HUES64 (cell line): ENCODE data around the gene NOS1.

Source experiments
- H3K27ac ChIP-seq: 2 replicates; pipeline ENCODE4 v1.7.0; 2013; ENCODE audit warnings: low read depth, low read length, inconsistent platforms
- H3K27me3 ChIP-seq: 2 replicates; pipeline ENCODE4 v1.6.1; 2013; ENCODE audit warnings: mild to moderate bottlenecking, low read length; ENCODE audit not compliant: insufficient read depth
- H3K36me3 ChIP-seq: 2 replicates; pipeline ENCODE4 v1.6.1; 2013; ENCODE audit warnings: mild to moderate bottlenecking, low read length; ENCODE audit not compliant: insufficient read depth
- H3K4me1 ChIP-seq: 2 replicates; pipeline ENCODE4 v1.6.1; 2013; ENCODE audit warnings: mild to moderate bottlenecking, low read length, moderate library complexity; ENCODE audit not compliant: insufficient read depth
- H3K4me3 ChIP-seq: 2 replicates; pipeline ENCODE4 v1.5.1; 2013; ENCODE audit warnings: mild to moderate bottlenecking, low read length, moderate library complexity
- H3K9ac ChIP-seq: 2 replicates; pipeline ENCODE4 v1.6.1; 2013; ENCODE audit warnings: mild to moderate bottlenecking, low read depth, low read length
- H3K9me3 ChIP-seq: 2 replicates; pipeline ENCODE4 v1.6.1; 2013; ENCODE audit warnings: low read depth, low read length; ENCODE audit not compliant: insufficient read depth
- WGBS: fragments of 150-250, 120-280 bp; methylation state at CpG from one replicate; pipeline ENCODE4 v1.1.7; 2013; ENCODE audit warnings: missing lambda C conversion rate; 5-methylcytosine and 5-hydroxymethylcytosine counted together

NOS1 gene

DNA sequence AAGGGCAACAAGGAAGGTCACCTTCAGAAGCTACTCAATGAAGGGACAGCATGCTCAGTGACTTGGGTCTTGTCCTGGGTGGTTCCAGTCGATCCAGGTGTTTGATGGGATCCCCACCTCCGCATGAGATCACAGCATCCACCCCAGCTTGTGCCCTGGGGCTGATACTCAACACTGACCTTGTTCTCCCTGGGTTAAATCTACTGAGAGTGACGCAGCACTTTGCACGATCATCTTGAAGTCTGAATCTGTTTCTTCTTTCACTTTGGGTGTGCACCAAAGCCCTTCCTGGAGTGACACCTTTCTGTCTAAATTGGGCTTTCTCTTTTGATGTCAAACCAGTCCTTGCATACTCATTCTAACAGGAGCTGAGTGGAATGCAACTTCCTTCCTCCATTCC is 13.8 kb downstream of the NOS1 start:
- no peaks in the 10 kb centered on the region for H3K27me3 ChIP-seq
- H3K36me3 ChIP-seq, result no peaks in the 10 kb centered on the region
- no peaks in the 10 kb centered on the region for H3K9me3 ChIP-seq
- 85% methylated on average over 4 of the region's 4 CpGs for WGBS
- H3K4me3 ChIP-seq, result no peak overlapping the region
- no peaks in the 10 kb centered on the region for H3K4me1 ChIP-seq
- no peak overlapping the region for H3K27ac ChIP-seq
- H3K9ac ChIP-seq, result no peak overlapping the region

DNA sequence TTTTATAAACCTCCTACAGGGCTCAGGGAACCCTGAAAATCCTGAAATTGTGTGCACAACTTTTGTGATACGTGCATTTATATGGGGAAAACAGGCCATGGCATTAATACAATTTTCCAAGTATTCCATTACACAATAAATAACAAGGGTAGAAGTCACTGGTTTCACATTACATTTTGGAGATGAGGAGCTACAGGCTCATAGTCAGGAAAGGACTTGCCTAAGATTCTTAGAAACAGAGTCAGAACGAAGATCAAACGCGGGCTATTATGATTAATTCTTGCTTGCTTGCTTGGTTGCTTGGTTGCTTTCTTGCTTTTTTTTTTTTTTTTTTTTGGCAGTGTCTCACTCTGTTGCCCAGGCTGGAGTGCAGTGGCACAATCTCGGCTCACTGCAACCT is 16.7 kb downstream of the NOS1 start:
- no peaks in the 10 kb centered on the region for H3K36me3 ChIP-seq
- H3K27me3 ChIP-seq, result no peaks in the 10 kb centered on the region
- 94% methylated on average over 5 of the region's 5 CpGs for WGBS
- H3K9ac ChIP-seq, result no peak overlapping the region
- H3K4me3 ChIP-seq, result no peak overlapping the region
- H3K9me3 ChIP-seq, result no peaks in the 10 kb centered on the region
- no peak overlapping the region for H3K27ac ChIP-seq
- no peaks in the 10 kb centered on the region for H3K4me1 ChIP-seq

DNA sequence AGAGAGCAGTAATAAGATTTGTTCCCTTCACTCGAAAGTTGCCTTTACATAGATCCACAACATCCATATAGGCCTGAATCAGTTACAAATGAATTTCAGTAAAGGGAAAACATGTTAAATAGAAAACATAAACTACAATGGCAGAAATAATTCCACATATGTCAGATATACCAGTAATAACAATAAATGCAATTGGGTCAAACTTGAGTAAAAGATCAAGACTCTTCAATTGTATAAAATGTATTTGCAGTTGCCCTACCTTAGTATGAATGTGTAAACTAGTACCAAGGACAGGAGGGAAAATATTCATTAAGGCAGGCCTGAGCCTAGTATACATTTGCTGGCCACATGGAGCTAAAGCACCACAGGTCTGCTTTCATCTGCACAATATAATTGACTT is 17.6 kb downstream of the NOS1 start:
- peaks cover 5% of the 10 kb centered on the region; the same call in 1 of the 2 replicates for H3K4me1 ChIP-seq
- no peaks in the 10 kb centered on the region for H3K27me3 ChIP-seq
- no peak overlapping the region for H3K27ac ChIP-seq
- no peak overlapping the region for H3K9ac ChIP-seq
- WGBS, result no CpG with 5 or more reads among the region's 1 CpG
- no peaks in the 10 kb centered on the region for H3K36me3 ChIP-seq
- H3K4me3 ChIP-seq, result no peak overlapping the region
- no peaks in the 10 kb centered on the region for H3K9me3 ChIP-seq

GRCh38 chr12:117343296-117343695 is 18.1 kb downstream of the NOS1 start:
- peaks cover 9% of the 10 kb centered on the region; the same call in 1 of the 2 replicates for H3K4me1 ChIP-seq
- no peaks in the 10 kb centered on the region for H3K27me3 ChIP-seq
- H3K9me3 ChIP-seq, result no peaks in the 10 kb centered on the region
- H3K9ac ChIP-seq, result no peak overlapping the region
- WGBS, result 75% methylated on average over 4 of the region's 4 CpGs
- no peaks in the 10 kb centered on the region for H3K36me3 ChIP-seq
- H3K4me3 ChIP-seq, result no peak overlapping the region
- H3K27ac ChIP-seq, result no peak overlapping the region

- Histone ChIP-seq H3K27ac (no peak overlapping the region), H3K36me3 (no peaks in the 10 kb centered on the region), H3K9ac (no peak overlapping the region), H3K27me3 (no peaks in the 10 kb centered on the region), H3K4me1 (peaks cover 9% of the 10 kb centered on the region; the same call in 1 of the 2 replicates), H3K4me3 (no peak overlapping the region), H3K9me3 (no peaks in the 10 kb centered on the region)
- WGBS, result 70% methylated on average over 2 of the region's 2 CpGs
These were observed 18.7 kb downstream of the NOS1 start for GRCh38 chr12:117342682-117343081.

- Histone ChIP-seq H3K4me3 (no peak overlapping the region), H3K36me3 (no peaks in the 10 kb centered on the region), H3K9ac (no peak overlapping the region), H3K4me1 (peaks cover 9% of the 10 kb centered on the region; the same call in 1 of the 2 replicates), H3K27ac (no peak overlapping the region), H3K9me3 (no peaks in the 10 kb centered on the region), H3K27me3 (no peaks in the 10 kb centered on the region)
- 93% methylated on average over 4 of the region's 4 CpGs for WGBS
These were observed 19.2 kb downstream of the NOS1 start for GRCh38 chr12:117342247-117342646.

- no peak overlapping the region for H3K9ac ChIP-seq
- H3K27me3 ChIP-seq, result no peaks in the 10 kb centered on the region
- H3K36me3 ChIP-seq, result no peaks in the 10 kb centered on the region
- H3K9me3 ChIP-seq, result no peaks in the 10 kb centered on the region
- 74% methylated on average over 4 of the region's 4 CpGs for WGBS
- peaks cover 9% of the 10 kb centered on the region; the same call in 1 of the 2 replicates for H3K4me1 ChIP-seq
- H3K27ac ChIP-seq, result no peak overlapping the region
- no peak overlapping the region for H3K4me3 ChIP-seq
These were observed 22.3 kb downstream of the NOS1 start for GRCh38 chr12:117339104-117339503.

DNA sequence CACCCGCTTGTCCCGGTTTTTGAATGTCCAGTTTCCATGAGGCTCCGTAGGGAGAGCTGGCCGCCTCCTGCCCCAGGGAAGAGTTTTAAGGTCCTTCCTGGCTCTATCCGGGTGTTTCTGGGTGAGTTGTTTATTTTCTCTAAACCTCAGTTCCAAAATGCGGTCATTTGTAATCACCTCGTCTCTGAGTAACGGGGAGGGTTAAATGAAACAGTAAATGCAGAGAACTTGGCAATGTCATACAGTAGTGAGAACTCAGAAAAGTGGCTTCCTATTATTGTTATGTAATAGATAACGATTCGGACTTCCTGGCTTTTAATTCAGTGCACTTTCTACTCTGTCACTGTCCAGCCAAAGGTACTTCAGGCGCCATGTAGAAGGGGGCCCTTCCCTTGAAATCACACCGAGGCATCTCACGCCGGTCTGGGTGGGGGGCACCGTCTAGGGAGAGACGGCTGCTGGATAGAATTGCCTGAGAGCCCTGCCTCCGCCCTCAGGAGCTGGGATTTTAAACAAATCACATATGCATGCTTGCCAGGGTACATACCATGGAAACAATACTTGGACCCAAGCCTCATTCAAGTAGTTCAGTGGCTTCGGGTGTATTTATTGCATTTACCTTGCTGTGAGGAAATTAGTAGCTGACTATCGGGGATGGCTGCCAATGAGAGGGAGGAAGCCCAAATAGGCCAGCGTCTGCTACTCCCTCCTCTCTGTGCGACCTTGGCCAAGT is 26.4 kb downstream of the NOS1 start:
- H3K9me3 ChIP-seq, result no peaks in the 10 kb centered on the region
- H3K36me3 ChIP-seq, result no peaks in the 10 kb centered on the region
- H3K27ac ChIP-seq, result no peak overlapping the region
- no peaks in the 10 kb centered on the region for H3K27me3 ChIP-seq
- 87% methylated on average over 21 of the region's 21 CpGs for WGBS
- no peak overlapping the region for H3K4me3 ChIP-seq
- H3K4me1 ChIP-seq, result peaks cover 15% of the 10 kb centered on the region; the same call in 1 of the 2 replicates
- H3K9ac ChIP-seq, result no peak overlapping the region

- Histone ChIP-seq H3K4me3 (no peak overlapping the region), H3K36me3 (no peaks in the 10 kb centered on the region), H3K27me3 (no peaks in the 10 kb centered on the region), H3K4me1 (peaks cover 11% of the 10 kb centered on the region; the same call in 1 of the 2 replicates), H3K27ac (no peak overlapping the region), H3K9ac (no peak overlapping the region), H3K9me3 (no peaks in the 10 kb centered on the region)
- WGBS, result 78% methylated on average over 3 of the region's 3 CpGs
These were observed 27.4 kb downstream of the NOS1 start for GRCh38 chr12:117334051-117334450.

- Histone ChIP-seq H3K4me1 (0 out of 2 replicates have a peak, but pooled peaks cover 7% of the 10 kb centered on the region), H3K4me3 (no peak overlapping the region), H3K27ac (no peak overlapping the region), H3K9ac (no peak overlapping the region), H3K9me3 (no peaks in the 10 kb centered on the region), H3K36me3 (no peaks in the 10 kb centered on the region), H3K27me3 (no peaks in the 10 kb centered on the region)
- WGBS, result 85% methylated on average over 13 of the region's 13 CpGs
These were observed 28.0 kb downstream of the NOS1 start for GRCh38 chr12:117333331-117333881.

- 85% methylated on average over 5 of the region's 5 CpGs for WGBS
- Histone ChIP-seq H3K9me3 (no peaks in the 10 kb centered on the region), H3K9ac (no peak overlapping the region), H3K27me3 (no peaks in the 10 kb centered on the region), H3K4me3 (no peak overlapping the region), H3K4me1 (0 out of 2 replicates have a peak, but pooled peaks cover 7% of the 10 kb centered on the region), H3K27ac (no peak overlapping the region), H3K36me3 (no peaks in the 10 kb centered on the region)
These were observed 29.7 kb downstream of the NOS1 start for GRCh38 chr12:117331691-117332090.
